HepG2 (cell line): ENCODE data around the gene PIAS1.

ENCODE experiments used
- EZH2 ChIP-seq: conservative IDR thresholded peaks from 2 replicates; pipeline ENCODE4 v1.6.1; 2012; ENCODE audit warnings: mild to moderate bottlenecking, low read depth, low read length, moderate library complexity
- MYC ChIP-seq: sonication (generic); formaldehyde crosslinking; IDR thresholded peaks from 2 replicates; pipeline ENCODE4 v1.9.0; 2021; ENCODE audit warnings: missing genetic modification reagents, borderline replicate concordance
- PHF8 ChIP-seq: sonication (generic); formaldehyde crosslinking; IDR thresholded peaks from 2 replicates; pipeline ENCODE4 v1.5.0; 2020; ENCODE audit warnings: missing genetic modification reagents
- ZFP41 ChIP-seq: sonication (generic); formaldehyde crosslinking; IDR thresholded peaks from 2 replicates; pipeline ENCODE4 v1.4.0; 2020; ENCODE audit warnings: mild to moderate bottlenecking, missing genetic modification reagents, borderline replicate concordance
- TF ChIP-seq, protein P1 (sequence below): sonication (generic); formaldehyde crosslinking; IDR thresholded peaks from 2 replicates; pipeline ENCODE4 v1.5.0; 2020; ENCODE audit warnings: mild to moderate bottlenecking, missing genetic modification reagents, moderate library complexity

DNA sequence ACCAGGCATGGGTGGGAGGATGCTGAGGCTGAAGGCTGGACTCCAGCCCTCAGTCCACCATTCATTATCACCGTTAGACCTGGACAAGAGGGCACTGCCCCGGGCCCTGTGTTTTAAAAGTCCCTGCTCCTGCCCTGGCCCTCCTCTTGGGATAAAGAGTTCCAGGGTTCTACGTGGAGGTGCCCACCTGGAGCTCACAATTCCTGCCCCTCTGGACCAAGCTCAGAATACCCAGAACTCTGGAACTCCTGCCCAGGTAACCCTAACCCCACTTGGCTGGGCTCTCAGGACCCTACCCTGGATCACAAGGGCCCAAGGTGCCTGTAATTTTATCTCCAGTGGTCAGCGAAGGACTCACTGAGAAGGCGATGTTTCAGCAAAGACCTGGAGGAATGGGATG is 149.8 kb downstream of the PIAS1 start:
- no peak for TF ChIP-seq MYC (CRISPR knock-in tag)
- TF ChIP-seq ZFP41 (CRISPR knock-in tag), result no peak
- TF ChIP-seq EZH2, result no peak
- TF ChIP-seq, protein P1, sequence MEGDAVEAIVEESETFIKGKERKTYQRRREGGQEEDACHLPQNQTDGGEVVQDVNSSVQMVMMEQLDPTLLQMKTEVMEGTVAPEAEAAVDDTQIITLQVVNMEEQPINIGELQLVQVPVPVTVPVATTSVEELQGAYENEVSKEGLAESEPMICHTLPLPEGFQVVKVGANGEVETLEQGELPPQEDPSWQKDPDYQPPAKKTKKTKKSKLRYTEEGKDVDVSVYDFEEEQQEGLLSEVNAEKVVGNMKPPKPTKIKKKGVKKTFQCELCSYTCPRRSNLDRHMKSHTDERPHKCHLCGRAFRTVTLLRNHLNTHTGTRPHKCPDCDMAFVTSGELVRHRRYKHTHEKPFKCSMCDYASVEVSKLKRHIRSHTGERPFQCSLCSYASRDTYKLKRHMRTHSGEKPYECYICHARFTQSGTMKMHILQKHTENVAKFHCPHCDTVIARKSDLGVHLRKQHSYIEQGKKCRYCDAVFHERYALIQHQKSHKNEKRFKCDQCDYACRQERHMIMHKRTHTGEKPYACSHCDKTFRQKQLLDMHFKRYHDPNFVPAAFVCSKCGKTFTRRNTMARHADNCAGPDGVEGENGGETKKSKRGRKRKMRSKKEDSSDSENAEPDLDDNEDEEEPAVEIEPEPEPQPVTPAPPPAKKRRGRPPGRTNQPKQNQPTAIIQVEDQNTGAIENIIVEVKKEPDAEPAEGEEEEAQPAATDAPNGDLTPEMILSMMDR (CRISPR knock-in tag), result no peak
- no peak for TF ChIP-seq PHF8 (CRISPR knock-in tag)
